Measurements from ENCODE around the gene NAV1.
A peak's percentile ranks its signal among the peaks of the same experiment; 100 is the strongest.

The NAV1 gene

DNA sequence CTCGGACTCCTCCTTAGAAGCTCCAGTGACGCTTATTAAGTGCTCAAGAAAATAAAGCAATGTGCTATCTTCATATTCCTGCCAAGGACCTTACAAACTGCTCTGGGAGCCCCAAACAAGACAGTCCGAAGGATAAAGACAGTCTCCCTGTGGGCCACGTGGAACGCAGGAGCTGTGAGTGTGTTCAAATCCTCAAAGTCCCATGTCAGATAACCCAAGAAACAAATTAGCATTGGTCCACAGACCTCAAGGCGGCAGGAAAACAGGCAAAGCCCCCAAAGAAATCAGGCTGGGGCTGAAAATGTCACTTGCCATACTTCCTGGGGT, 3.0 kb upstream of the NAV1 start:
- no peak for TF ChIP-seq CTCF (conservative IDR thresholded peaks at IDR 0.05; ENCODE audit: low read depth)
- DNase-seq (ENCODE audit: low spot score), result no peak
- H3K27ac ChIP-seq, result peak overlapping the region; percentile 65

GRCh38 chr1:201536558-201536957, 2.4 kb upstream of the NAV1 start:
- peak overlapping the region; percentile 65 for H3K27ac ChIP-seq
- DNase-seq (ENCODE audit: low spot score), result peak; percentile 78
- ChIA-PET CTCF (interaction anchor here (0.5 to 1.4 kb wide), 3 partner anchors 24 to 1923 kb away, joined by 3 to 7 read pairs (median 3); no protein-coding TSS in a partner anchor), POLR2A (ENCODE audit: low non-redundant PET) (interaction anchor here (0.8 kb wide), 1 partner anchor 100 kb away, joined by 3 read pairs; no protein-coding TSS in a partner anchor)
- TF ChIP-seq CTCF (conservative IDR thresholded peaks at IDR 0.05; ENCODE audit: low read depth), result no peak

More for the DNA sequence above, 3.0 kb upstream of the NAV1 start:
- ChIA-PET CTCF (interaction anchor here (0.6 to 1.7 kb wide), 5 partner anchors 10 to 1733 kb away, joined by 3 to 7 read pairs (median 4); no protein-coding TSS in a partner anchor), POLR2A (ENCODE audit: low non-redundant PET) (interaction anchor here (0.8 kb wide), 1 partner anchor 100 kb away, joined by 3 read pairs; no protein-coding TSS in a partner anchor)

DNA sequence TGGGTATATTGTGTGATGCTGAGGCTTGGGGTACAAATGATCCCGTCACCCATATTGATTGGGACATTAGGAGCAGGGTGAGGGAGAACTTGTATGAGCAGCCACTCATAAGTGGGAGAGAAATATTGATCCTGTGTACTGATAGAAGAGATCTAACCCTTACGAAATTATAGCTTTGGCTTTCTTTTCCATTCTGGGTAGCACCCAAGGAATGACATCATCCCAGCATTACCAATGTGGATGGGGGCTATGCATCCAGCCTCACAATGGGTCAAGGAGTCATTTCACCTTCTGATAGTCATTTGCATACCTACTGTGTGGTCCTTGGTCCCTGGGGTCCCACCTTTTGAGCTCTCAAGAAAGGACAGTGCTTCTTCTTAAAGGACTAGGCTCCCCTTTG, 1.9 kb upstream of the NAV1 start:
- DNase-seq (ENCODE audit: low spot score), result no peak
- ChIA-PET POLR2A (ENCODE audit: low non-redundant PET) (no interaction called here), CTCF (interaction anchor here (0.5 to 1.4 kb wide), 2 partner anchors 24 to 60 kb away, joined by 3 to 7 read pairs; no protein-coding TSS in a partner anchor)
- TF ChIP-seq CTCF (conservative IDR thresholded peaks at IDR 0.05; ENCODE audit: low read depth), result no peak
- no peak overlapping the region for H3K27ac ChIP-seq

GRCh38 chr1:201537467-201537866, 1.5 kb upstream of the NAV1 start:
- DNase-seq (ENCODE audit: low spot score), result no peak
- POLR2A ChIA-PET (ENCODE audit: low non-redundant PET), result no interaction called here
- no peak overlapping the region for H3K27ac ChIP-seq
- CTCF ChIA-PET, result interaction anchor here (0.5 to 1.4 kb wide), 5 partner anchors 25 to 574 kb away, joined by 3 to 7 read pairs (median 3); no protein-coding TSS in a partner anchor
- TF ChIP-seq CTCF (conservative IDR thresholded peaks at IDR 0.05; ENCODE audit: low read depth), result no peak

DNA sequence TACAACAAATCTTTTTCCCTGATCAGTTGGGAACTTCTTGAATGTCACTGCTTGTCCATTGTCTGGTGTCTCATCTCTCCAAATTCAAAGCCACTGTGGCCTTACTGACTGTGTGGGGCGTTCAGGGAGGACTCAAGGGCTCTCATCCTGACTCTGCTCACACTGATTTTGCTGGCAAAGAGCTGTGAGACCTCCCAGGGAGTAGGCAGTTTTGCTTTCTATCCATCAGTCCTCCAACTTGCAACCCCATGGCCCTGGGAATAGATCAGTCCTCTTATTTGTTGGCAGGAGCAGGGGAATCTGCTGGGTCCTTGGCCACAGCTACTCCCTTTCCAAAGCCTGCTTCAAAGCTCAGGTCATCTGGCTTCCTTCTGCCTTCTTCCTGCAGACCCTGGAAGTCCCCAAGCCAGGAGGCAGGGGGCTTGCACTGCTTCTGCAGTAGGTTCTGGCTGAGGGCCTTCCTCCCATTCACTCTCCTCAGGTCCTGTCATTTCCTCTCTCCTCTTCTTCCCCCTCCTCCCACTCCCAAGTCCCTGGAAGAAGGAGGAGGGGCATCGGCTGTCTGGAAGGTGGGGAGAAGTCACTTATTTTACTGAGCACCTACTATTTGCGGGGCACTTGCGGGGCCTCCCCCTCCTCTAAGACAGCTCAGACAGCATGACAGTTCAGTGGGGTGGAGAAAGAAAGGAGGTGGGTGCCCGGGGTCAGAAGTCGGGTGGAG, 876 bp upstream of the NAV1 start:
- peak overlapping the region; percentile 52 for H3K27ac ChIP-seq
- ChIA-PET POLR2A (ENCODE audit: low non-redundant PET) (interaction anchor here (0.6 kb wide), 1 partner anchor 74 kb away, joined by 6 read pairs; no protein-coding TSS in a partner anchor), CTCF (interaction anchor here (0.5 to 1.4 kb wide), 4 partner anchors 25 to 575 kb away, joined by 3 to 7 read pairs (median 4); no protein-coding TSS in a partner anchor)
- no peak for DNase-seq (ENCODE audit: low spot score)
- TF ChIP-seq CTCF (conservative IDR thresholded peaks at IDR 0.05; ENCODE audit: low read depth), result no peak

DNA sequence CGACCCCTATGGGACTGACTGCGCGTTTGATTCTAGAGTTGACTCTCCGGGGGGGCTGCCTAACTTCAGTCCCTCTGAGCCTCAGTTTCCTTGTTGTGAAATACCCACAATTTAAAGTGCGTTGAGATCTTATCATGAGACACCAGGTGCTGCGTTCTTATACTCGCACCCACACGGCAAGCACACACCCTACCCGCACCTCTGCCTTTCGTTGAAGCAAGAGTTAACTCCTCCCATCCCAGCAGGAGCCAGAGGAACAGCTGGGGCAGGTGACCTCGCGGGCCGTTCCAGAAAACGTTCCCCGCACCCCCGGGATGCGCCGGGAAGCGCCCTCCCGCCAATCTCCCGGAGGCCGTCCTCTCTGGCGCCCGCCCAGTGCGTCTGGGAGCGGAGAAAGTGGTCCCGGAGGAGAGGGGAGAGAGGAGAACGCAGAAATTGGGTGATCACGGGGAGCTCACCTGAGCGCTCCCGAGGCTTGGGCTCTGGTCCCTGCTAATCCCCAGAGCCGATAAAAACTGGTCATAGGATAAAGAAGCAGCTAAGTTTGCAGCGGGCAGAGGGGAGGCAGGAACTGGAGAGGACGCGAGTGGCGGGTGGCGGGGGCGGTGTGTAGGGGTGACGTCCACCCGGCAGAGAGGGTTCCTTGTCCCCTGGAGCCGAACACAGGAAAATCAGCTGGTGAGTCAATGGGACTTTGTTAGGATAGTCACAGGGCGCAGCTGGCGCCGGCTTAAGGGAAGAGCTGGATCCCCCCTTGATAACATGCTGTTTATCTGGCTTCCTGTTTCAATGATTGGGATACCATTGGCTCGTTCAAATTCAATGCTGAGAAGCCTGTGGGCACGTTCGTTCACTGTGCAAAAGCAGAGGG, 869 bp downstream of the NAV1 start:
- POLR2A ChIA-PET (ENCODE audit: low non-redundant PET), result no interaction called here
- CTCF ChIA-PET, result interaction anchor here (0.6 to 1.3 kb wide), 9 partner anchors 9 to 277 kb away, joined by 3 to 11 read pairs (median 4); no protein-coding TSS in a partner anchor
- no peak overlapping the region for H3K27ac ChIP-seq
- no peak for DNase-seq (ENCODE audit: low spot score)
- TF ChIP-seq CTCF (conservative IDR thresholded peaks at IDR 0.05; ENCODE audit: low read depth), result no peak
